Activated CD4-positive, alpha-beta T cell treated with anti-CD3 and anti-CD28 coated beads, Interleukin-2, amount 50 U/mL, for 16 hours (primary cell): ENCODE results near the gene GDPD4.

ENCODE experiments used
- DNase-seq: peaks from one replicate; pipeline ENCODE4 v3.0.0-alpha.2; 2020

GDPD4 gene

DNA sequence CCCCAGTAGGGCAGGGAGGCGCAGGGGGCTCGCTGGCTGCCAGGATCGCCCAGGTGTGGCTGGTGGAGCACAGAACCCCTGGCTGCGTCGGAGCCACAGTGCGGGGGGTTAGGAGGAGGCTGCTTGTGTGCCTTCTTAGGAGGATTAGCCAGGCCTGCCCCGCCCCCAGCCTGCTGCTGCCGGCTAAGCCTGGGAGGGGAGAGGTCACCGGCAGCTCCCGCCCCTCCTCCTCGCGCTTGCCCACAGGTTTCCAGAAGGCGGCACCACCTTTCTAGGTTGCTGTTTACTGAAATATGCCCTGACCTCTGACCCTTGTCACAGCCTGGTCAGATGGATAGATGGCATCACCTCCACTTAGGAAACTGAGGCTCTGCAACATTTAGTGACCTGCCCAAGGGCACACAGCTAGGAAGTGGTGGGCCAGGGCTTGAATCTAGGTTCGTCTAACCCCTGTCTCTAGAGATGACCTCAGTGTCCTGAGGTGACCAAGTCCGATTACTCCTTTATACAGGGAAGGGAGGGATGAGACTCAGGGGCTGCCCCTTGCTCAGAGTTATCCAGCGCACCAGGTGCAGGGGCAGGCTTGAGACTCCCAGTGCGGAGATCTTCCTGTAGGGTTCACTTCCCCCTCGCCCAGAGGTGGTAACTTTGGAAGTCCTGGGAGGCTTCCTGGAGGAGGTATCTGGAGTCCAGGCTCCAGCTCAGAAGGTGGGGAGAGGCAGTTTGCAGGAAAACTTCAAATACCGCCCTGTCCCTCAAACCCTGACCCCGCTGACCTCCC, 129.4 kb downstream of the GDPD4 start:
- DNase-seq = no peak

GRCh38 chr11:77171254-77171653, 130.2 kb downstream of the GDPD4 start:
- DNase-seq = no peak

- DNase-seq = no peak
Observed at GRCh38 chr11:77170107-77170506, 131.4 kb downstream of the GDPD4 start.

DNA sequence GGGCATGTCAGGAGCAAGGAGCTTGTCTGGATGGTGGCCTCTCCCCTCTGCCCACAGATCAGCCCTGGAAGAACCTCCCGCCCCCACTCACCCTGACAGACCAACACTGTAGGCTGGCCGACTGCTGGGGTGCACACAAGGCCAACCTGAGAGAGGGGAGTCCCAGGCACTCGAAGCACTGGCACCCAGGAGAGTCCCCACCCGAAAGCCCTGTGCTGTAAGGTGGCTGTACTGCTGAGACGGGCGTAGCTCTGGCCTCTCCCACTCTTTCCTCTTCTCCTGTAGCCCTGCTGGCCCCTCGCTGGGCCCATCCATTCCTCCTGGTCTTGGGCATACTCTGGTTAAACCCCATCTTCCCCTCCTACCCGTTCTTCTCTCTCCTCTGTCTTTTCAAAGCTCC, 133.7 kb downstream of the GDPD4 start:
- DNase-seq = no peak

DNA sequence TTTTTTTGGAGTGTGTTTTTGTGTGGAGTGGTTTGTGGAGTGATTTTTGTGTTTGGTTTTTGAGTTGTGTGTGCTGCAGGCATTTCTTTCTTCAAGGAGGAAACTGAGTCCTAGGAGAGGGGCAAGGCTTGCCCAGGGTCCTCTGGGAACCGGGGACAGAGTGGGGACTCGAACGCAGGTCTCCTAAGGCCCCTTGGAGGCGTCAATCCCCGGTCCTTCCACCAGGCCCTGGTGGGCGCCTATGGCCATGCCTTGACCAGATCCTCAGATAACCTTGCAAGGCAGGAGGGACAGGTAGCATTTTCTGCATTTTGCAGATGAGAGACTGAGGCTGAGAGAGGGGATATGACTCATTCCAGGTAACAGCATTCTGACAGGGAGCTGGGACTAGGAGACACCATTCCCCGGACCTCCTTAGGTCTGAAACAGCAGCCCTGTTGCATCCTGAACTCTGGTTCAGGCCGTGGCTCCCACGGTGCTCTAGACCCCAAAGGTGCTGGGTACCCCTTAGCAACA, 134.3 kb downstream of the GDPD4 start:
- DNase-seq = no peak
